Measurements from ENCODE around the gene CPSF3. TPM values are rescaled to one million over a fixed set of nuclear protein-coding genes. Genes with fewer than 3 reads are reported as not detected.
"Not testable (repeated sequence)": the region's sequence is repeated elsewhere in the genome, so short reads cannot be mapped to it uniquely, and the experiment has no call there.

CPSF3 gene
- total and polyA plus RNA-seq, 2 of the 4 experiments (the other 2 are of a cell fraction), result 29.2 to 64.5 TPM

- H4K8ac ChIP-seq (ENCODE audit: low read depth in 2 of 2, low read length in 2 of 2); H3K18ac ChIP-seq (ENCODE audit: low read depth, low read length); H3K27ac ChIP-seq (ENCODE audit: insufficient read depth, low read length); dilution Hi-C loops (cut with HindIII; ENCODE audit: low sequenced_read_pairs, unreplicated experiment); H3K9me3 ChIP-seq (ENCODE audit: control insufficient read depth, insufficient read depth, low read length); H3K14ac ChIP-seq (replicated peaks; ENCODE audit: low read depth, low read length); H3K4me1 ChIP-seq (ENCODE audit: control insufficient read depth, insufficient read depth, low read length); H2BK120ac ChIP-seq (ENCODE audit: low read depth, low read length); H4K91ac ChIP-seq (ENCODE audit: insufficient read depth, low read depth, low read length); H2BK15ac ChIP-seq (ENCODE audit: low read depth, low read length); H2AK5ac ChIP-seq (ENCODE audit: low read depth, low read length); ATAC-seq (ENCODE audit: low read depth); H3K23ac ChIP-seq (ENCODE audit: low read depth, low read length); BruUV-seq (replicated peaks); H2BK20ac ChIP-seq (ENCODE audit: low read depth, low read length); H3K4me2 ChIP-seq (ENCODE audit: low read depth, low read length); in situ Hi-C loops (cut with MboI; ENCODE audit: low sequenced_read_pairs); H3K9ac ChIP-seq (ENCODE audit: low read depth, low read length); H4K5ac ChIP-seq (ENCODE audit: low read depth, low read length); H2AK9ac ChIP-seq (replicated peaks; ENCODE audit: low read depth, low read length, poor library complexity); H3K56ac ChIP-seq (ENCODE audit: extremely low read depth, insufficient read depth, low read length); DNase-seq; H3K4ac ChIP-seq (ENCODE audit: low read depth, low read length); H4K20me1 ChIP-seq (ENCODE audit: insufficient read depth, low read length); H2BK5ac ChIP-seq (ENCODE audit: low read depth, low read length, poor library complexity, severe bottlenecking); CTCF ChIA-PET; H3K4me3 ChIP-seq (ENCODE audit: insufficient read depth, low read depth, low read length); intact Hi-C loops (cut with micrococcal nuclease); POLR2A ChIA-PET (ENCODE audit: unreplicated experiment); H3K27me3 ChIP-seq (ENCODE audit: control insufficient read depth, insufficient read depth, low read length); H2AFZ ChIP-seq (replicated peaks; ENCODE audit: low read length, poor library complexity): not testable (repeated sequence)
- WGBS, 2 experiments (ENCODE audit: extremely low coverage in 2 of 2, insufficient read length in 1 of 2), result 96% methylated on average over 10 of the region's 11 CpGs; no CpG with 5 or more reads in 1 of the 2 experiments
- Histone ChIP-seq H3K36me3 (ENCODE audit: control insufficient read depth, insufficient read depth, low read length) (peaks cover 42% of the 10 kb centered on the region), H3K79me1 (ENCODE audit: low read depth in 1 of 2, low read length in 2 of 2) (peaks cover 3 to 37% of the 10 kb centered on the region in 2 experiments; a peak in 3 of 4 replicates), H3K9me1 (ENCODE audit: insufficient read depth, low read length) (peaks cover 10% of the 10 kb centered on the region)
These were observed 25.2 kb upstream of the CPSF3 start for GRCh38 chr2:9398251-9398650.

All from IMR-90 (cell line).